Stimulated activated CD8-positive, alpha-beta memory T cell treated with anti-CD3 and anti-CD28 coated beads, Interleukin-7, amount 100 ng/mL, for 24 hours (primary cell): Measurements from ENCODE around the gene STXBP6.
"Not testable (repeated sequence)": the region's sequence is repeated elsewhere in the genome, so short reads cannot be mapped to it uniquely, and the experiment has no call there.

Experiments
- DNase-seq: peaks from one replicate; pipeline ENCODE4 v3.0.0-alpha.2; 2020; ENCODE audit warnings: low read depth

The STXBP6 gene

GRCh38 chr14:24853446-24853845, 196.5 kb downstream of the STXBP6 start:
- no peak for DNase-seq

- no peak for DNase-seq
These were observed 197.5 kb downstream of the STXBP6 start for GRCh38 chr14:24852312-24853060.

- DNase-seq, result no peak
These were observed 198.1 kb downstream of the STXBP6 start for GRCh38 chr14:24851837-24852236.

- no peak for DNase-seq
These were observed 198.5 kb downstream of the STXBP6 start for GRCh38 chr14:24851406-24851805.

GRCh38 chr14:24850072-24850471, 199.9 kb downstream of the STXBP6 start:
- no peak for DNase-seq

- no peak for DNase-seq
These were observed 200.5 kb downstream of the STXBP6 start for GRCh38 chr14:24849471-24849870.

GRCh38 chr14:24848102-24848790, 201.7 kb downstream of the STXBP6 start:
- no peak for DNase-seq

- DNase-seq, result no peak
These were observed 202.3 kb downstream of the STXBP6 start for GRCh38 chr14:24847568-24848095.

- DNase-seq, result no peak
These were observed 203.7 kb downstream of the STXBP6 start for GRCh38 chr14:24846261-24846660.

- no peak for DNase-seq
These were observed 204.1 kb downstream of the STXBP6 start for GRCh38 chr14:24845851-24846250.

- no peak for DNase-seq
These were observed 205.9 kb downstream of the STXBP6 start for GRCh38 chr14:24844011-24844410.

- no peak for DNase-seq
These were observed 206.5 kb downstream of the STXBP6 start for GRCh38 chr14:24843494-24843893.

- DNase-seq, result no peak
These were observed 209.6 kb downstream of the STXBP6 start for GRCh38 chr14:24840204-24840893.

- no peak for DNase-seq
These were observed 210.2 kb downstream of the STXBP6 start for GRCh38 chr14:24839617-24840203.

- DNase-seq, result no peak
These were observed 210.9 kb downstream of the STXBP6 start for GRCh38 chr14:24838945-24839616.

GRCh38 chr14:24837280-24838046, 212.5 kb downstream of the STXBP6 start:
- DNase-seq, result no peak

GRCh38 chr14:24836324-24836723, 213.6 kb downstream of the STXBP6 start:
- not testable (repeated sequence) for DNase-seq

- DNase-seq, result no peak
These were observed 215.0 kb downstream of the STXBP6 start for GRCh38 chr14:24834956-24835355.

- DNase-seq, result no peak
These were observed 216.6 kb downstream of the STXBP6 start for GRCh38 chr14:24833385-24833784.

- DNase-seq, result no peak
These were observed 218.3 kb downstream of the STXBP6 start for GRCh38 chr14:24831677-24832076.

- DNase-seq, result no peak
These were observed 220.1 kb downstream of the STXBP6 start for GRCh38 chr14:24829862-24830261.
